HG03064 (cell line): ENCODE results near the gene PVALB.

Source experiments
- ATAC-seq: cut with Tn5 transposase; IDR thresholded peaks from one replicate; pipeline ENCODE4 v1.9.1; 2021; ENCODE audit warnings: low read depth; ENCODE audit not compliant: unreplicated experiment

PVALB gene

DNA sequence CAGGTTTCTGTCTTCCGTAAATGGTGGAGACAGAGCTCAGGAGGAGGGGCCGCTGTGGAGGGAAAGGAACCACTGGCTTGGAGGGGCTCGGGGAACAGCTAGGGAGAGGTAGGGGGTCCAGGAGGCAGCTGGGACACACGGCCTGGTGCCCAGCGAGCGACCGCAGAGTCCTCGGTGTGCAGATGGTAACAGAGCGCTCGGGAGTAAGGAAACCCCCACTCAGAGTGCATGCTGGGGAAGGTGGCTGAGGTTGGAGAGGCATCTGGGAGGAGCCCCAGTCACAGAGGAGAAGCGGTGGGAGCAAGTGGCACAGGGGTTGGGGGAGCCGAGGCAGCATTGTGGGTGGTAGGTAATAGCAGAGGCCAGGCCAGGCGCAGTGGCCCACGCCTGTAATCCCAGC lies 33.2 kb upstream of the PVALB start:
- no peak for ATAC-seq

DNA sequence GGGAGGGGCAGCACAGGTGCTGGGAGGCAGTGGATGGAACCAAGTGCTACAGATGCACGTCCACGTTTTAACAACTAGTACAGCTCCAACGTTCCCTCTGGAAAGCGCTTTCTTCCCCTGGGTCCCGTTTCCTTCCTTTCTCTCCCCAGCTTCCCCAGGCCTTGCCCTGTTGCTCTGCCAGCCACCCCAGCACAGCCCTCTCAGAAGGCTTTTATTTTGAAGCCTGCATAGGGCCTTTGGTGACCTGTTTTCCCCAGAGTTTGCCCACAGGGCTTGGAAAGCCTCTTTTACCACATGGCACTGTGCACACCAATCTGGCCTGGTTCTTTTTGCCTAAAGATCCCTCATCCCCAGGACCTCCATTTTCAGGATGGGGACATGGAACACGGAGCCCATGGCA lies 30.1 kb upstream of the PVALB start:
- no peak for ATAC-seq

DNA sequence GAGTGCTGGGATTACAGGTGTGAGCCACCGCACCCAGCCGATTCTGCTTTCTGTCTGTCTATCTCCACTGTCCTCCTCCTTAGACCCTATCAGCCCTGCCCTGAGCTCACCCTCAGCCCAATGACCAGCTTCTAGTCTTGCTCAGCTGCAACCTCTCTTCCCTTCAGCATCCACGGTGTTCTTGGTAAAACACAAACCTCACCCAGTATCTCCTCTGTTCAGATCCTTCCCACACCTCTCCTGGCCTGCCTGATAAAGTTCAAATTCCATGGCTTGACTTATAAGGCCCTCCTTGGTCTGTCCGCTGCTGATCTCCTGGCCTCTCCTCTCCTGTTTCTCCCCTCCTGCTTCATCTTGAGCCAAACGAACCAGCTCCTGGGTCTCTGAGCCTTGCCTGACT lies 29.4 kb upstream of the PVALB start:
- no peak for ATAC-seq

DNA sequence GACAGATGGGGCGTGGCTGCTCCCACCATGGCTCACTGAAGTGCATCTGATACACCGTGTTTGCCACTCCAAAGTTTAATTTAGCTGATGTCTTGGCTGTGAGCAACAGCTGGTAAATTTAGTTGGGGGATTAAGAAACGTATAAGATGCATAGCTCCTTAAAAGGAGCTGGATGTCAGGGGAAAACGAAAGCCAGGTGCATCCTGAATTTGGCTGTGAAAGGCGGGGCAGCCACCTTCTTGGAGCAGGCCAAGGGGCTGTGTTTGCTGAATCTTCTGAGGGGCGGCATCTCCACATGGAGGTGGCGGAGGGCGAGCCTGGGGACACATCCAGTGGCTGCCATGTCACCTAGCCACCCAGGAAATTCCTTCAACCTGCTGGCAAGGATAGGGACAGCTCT lies 23.3 kb upstream of the PVALB start:
- ATAC-seq: no peak

DNA sequence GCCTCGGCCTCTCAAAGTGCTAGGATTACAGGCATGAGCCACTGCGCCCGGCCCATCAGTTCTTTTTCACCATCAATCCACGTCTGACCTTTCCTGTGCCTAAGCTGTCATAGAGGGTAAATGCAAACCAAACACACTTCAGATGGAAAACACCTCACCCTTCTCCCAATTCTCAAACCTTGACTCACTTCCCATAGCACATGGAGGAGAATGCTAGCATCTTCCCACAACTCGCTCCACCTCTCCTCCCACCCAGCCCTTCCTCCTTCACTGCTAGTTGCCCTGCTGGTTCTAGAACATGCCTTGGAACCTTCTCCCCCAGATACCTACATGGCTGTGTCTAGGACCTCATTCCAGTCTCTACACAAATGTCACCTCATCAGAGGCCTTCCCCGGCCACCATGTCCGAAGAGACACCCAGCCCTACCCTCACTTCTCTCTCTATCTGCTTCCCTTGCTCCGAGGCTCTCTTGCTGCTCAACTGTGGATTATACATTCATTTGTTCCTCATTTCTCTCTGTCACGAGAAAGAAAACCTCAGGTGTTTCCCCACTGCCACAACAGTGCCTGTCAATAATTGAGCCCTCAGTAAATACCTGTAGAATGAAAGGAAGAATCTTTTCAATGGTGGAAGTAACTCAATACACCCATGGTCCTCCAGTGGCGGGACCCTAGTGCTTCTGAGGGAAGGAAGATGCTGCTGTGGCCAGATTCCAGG lies 22.7 kb upstream of the PVALB start:
- no peak for ATAC-seq

DNA sequence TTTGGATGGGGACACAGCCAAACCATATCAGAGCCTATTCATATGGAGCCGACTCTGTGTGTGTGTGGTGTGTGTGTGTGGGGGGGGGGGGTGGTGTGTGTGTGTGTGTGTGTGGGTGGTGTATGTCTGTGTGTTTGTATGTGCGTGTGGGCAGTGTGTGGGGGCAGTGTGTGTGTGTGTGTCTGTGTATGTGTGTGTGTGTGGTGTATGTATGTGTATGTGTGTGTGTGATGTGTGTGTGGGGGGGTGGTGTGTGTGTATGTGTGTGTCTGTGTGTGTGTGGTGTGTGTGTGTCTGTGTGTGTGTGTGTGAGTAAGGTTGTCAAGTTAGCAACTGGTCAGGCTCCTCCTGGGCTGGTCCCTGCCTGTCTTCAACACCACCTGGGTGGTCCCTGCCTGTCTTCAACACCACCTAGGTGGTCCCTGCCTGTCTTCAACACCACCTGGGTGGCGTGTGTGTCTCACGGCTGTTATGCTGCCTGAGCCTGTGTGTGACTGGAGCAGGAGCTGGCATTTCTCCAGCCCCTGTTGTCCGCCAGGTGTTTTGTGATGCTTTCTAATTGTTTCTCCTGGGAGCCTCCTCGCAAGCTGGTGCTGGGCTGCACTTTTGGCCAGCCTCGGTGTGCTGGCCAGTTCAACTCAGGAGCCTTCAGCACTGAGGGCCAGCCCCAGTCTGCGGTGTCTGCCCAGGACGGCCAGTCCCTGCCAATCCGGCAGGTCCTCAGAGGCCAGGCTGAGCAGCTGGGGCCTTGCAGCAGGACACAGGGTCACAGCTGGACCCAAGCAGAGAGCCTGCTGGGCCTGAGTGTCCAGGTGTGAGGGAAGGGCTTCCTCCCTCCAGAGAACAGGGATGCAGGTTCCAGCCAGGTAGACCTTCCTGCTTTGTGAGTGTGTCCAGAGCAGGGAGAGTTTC lies 21.5 kb upstream of the PVALB start:
- ATAC-seq: no peak

DNA sequence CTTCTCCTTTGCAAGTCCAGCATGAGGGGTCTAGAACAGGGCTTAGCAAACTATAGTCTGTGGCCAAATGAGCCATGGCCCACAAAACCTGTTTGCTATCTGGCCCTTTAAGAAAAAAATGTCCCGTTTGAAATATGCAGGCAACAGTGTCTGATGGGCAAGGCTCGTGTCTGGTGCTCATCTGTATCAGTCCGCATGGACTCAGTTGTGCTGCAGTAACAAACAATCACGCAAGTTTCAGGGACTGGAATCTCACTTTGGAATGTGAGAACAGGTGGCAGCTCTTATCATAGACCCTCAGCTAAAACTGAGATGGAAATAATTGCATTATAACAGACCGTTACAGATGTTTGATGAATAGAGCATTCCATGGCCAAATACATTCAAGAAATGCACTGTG lies 19.1 kb upstream of the PVALB start:
- ATAC-seq: no peak

DNA sequence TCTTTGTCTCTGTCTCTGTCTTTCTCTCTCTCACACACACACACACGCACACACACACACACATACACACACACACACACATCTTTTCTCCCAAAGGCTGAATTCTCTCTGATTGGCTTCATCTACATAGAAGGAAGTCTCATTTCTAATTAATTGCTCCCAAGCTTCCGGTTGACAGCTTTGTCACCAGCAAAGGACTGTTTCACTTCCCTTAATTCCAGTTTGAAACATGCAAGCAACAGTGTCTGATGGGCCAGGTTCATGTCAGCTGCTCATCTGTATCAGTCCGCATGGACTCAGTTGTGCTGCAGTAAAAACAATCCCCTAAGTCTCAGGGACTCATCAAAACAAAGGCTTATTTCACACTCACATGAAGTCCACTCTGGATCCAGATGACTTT lies 16.2 kb upstream of the PVALB start:
- no peak for ATAC-seq

DNA sequence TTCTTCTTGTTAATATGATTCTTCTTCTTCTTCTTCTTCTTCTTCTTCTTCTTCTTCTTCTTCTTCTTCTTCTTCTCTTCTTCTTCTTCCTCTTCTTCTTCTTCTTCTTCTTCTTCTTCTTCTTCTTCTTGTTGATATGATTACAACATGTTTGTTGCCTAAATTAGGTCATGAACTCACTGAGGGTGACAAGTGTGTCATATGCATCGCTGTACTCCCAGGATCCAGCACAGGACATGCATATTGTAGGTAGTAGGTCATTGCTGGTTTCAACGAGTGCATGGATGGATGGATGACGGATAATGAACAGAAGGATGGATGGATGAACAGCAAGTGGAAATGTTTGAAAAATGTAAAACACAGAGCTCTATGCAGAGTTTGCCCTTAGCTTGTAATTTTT lies 14.9 kb upstream of the PVALB start:
- ATAC-seq: no peak

DNA sequence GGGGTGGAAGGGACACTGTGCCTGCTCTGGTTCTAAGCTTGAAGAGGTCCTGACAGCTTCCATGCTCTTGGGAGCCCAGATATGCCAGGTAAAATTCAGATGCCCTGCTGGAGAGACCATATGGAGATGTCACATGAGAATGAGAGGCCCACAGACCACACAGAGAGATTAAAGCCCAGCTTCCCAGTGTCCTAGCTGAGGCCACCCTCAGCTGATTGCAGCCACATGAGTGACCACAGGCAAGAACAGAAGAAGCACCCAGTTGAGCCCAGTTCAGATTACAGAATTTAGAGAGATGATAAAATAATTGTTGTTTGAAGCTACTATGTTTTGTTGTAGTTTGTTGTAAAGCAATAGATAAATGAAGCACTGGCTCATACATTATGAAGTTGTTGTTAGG lies 14.4 kb upstream of the PVALB start:
- ATAC-seq: no peak

DNA sequence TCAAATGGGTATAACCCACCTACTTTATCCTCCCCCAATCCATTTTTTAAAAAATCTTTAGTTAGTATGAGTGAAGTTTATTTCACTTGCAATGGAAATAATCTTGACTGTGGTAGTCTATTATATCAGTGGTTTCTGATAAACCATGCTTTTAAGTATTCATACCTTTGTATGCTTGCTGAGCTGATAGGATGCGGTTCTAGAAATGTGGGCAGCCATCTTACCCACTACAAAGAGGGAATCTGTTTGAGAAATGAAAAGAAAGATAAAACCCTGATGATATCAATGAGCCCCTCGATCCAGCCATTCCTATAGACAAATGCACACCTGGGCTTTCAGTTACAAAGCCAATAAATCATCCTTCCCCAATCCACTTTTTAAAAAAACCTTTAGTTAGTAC lies 13.8 kb upstream of the PVALB start:
- ATAC-seq: no peak

DNA sequence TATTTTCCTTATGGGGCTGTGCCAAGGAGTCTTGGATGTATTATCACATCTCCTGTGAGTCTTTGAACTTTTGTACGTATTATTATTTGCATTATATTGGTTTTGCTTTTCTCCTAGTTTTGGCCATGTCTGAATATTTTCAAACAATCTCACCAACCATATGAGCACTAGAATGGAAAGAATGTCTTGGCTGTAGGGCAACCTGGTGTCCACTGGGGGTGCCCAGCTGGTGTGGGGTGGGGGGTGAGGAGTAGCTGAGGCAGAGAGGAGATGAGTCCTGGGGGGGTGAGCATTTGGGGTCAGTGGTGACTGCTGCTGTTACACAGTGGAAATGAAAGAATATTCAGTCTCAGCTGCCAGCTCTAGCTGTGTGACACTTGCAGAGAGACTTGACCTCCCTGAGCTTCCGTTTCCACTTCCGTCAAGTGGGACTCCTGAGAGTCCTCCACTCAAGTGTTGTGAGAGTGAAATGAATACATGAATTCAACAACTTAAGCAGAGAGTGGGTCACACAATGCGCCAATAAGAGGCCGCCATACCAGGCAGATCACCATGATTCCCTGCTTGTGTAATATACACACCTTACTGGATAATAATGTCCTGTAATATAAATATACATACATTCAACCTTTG lies 12.7 kb upstream of the PVALB start:
- ATAC-seq: no peak

DNA sequence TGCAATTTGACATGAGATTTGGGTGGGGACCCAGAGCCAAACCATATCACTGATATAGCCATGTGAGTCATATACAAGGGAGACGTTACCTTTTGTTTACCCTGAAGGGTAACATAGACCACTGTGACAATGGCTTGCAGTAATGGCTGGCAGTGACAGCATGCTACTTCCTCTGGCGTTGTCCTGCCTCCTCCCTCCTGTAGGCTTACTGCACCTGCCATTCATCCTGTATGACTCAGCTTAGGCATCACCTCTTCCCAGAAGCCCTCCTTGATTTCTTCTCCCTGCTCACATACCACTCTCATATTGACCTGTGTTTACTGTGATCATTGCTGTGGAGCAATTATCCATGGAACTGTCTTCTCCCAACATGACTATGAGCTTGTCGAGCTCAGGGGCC lies 12.0 kb upstream of the PVALB start:
- ATAC-seq: no peak

DNA sequence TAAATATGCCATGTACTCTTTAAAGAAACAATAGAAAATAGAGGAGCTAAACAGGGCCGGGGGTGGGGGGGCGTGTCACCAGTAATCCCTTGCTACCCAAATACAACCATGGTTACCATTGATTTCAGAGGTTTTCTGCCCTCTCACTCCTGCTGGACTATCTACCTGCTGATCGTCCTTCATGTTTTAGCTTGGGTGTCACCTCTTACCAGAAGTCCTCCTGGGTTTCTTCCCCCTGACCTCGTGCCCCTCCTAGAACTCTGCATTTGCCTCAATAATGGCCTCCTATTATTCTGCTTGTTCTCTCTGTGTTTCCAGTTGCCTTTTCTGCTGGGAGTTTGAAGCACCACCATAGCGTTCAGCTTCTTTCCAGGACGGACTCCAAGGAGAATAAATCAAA lies 9.4 kb upstream of the PVALB start:
- no peak for ATAC-seq

DNA sequence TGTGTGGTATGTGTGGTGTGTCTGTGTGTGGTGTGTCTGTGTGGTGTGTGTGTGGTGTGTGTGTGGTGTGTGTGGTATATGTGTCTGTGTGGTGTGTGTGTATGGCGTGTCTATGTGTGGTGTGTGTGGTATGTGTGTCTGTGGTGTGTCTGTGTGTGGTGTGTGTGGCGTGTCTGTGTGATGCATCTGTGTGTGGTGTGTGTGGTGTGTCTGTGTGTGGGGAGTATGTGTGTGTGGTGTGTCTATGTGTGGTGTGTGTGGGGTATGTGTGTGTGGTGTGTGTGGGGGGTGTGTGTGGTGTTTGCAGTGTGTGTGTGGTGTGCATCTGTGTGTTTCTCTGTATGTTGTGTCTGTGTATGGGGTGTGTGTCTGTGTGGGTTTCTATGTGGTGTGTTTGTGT lies 7.8 kb upstream of the PVALB start:
- no peak for ATAC-seq

DNA sequence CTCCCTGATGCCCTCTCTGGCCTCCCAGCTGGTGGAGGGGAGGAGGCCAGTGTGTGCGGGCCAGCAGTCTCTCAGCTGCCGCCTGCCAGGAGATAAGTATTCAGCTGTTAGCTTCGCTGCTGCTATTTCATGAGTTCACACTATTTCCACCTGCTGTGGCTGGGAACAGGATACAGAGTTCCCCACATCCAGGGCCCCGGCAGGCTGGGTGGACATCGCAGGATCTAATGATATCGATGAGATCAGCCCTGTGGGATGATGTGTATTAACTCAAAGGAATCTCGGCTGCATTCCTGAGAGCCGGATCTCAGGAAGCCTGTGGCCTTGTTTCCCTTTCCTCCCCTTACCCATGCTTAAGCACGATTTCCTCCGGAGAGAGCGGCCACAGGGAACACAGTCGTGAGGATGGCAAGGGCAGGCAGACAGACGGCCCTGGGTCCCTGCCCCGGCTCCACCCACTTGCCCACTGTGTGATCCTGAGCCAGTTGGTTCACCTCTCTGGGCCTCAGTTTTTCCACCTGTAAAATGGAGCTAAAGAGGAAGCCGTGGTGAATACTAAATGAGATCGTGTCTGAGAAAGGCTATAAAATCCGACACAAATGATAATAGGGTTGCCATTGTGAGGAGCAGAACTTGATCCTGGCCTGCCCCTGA lies 6.5 kb upstream of the PVALB start:
- no peak for ATAC-seq

DNA sequence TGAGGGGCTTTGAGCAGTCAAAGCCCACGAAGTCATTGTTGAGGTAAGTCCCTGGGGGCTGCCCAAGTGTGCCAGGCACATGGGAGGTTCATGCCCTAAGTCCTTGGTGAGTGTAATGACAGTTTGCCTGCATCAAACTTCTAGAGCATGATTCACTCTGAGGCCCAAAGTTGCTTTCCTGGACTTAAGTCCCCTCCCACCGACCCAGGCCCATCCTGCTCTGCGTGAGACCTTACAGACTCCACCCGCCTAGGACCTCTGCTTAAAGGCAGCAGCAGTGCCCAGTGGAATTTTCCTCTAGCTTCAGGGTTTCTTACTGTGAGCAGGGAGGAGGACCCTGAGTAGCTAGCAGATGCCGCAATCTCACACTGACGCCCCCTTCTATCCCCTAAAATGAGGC lies 5.7 kb upstream of the PVALB start:
- ATAC-seq: no peak

DNA sequence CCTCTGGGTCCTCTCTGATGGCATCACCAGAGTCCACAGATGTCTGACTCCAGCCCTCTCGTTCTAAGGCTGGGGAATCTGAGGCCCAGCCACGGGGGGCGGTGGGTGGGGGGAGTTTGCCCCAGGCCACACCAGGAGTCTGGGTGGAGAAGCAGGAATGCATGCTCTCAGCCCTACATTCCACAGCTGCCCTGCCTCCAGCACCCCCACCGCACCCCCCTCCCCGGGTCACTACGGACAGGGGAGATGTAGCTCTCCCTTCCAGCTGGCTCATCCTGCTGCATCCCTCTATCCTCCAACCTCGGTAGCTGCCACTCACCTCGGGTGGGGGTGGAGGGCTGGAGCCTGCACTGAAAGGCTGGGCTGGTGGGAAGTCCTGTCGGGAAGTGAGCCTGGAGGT lies 2.3 kb upstream of the PVALB start:
- no peak for ATAC-seq

DNA sequence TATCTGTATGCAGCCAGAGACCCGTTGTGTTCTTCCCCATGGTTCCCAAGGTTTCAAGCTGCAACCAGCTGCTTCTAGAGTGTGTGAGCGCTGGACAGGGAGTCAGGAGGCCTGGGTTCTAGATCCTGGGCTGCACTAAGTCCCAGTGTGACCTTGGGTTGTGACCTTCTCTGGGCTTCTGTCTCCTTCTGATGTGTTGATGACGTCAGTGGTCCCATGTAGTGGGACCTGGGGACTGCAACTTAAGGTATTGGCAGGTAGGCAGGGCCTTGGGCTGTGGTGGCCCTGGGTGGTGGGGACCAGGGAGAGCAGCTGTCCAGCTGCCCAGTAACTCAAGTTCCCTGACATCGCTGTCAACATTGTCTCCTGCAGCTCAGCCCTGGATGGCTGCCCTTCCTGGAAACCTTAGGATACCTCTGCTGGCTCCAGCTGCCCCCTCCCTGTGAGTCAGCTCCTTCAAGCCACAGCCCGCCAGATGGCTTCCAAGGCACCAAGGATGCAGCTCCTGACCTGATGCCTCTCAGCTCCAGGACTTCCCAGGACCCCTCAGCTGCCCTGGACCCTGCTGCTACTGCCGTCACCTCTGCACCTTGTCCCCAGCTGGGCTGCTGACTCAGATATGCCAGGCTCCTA lies 1.3 kb upstream of the PVALB start:
- no peak for ATAC-seq

DNA sequence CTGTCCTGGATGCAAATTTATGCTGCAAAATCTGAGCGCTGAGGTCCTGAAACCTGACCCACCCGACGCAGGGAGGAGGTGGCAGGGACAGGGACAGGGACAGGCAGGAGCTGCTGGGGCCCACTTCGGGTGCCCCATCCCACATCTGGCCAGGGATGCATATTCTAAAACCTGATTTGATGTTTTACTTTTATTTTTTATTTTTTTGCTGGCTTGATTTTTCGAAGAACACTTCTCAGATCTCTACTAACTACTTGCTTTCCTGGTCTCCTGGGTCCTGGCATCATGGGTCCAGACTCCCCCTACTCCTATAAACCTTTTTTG lies 652 bp upstream of the PVALB start:
- no peak for ATAC-seq

DNA sequence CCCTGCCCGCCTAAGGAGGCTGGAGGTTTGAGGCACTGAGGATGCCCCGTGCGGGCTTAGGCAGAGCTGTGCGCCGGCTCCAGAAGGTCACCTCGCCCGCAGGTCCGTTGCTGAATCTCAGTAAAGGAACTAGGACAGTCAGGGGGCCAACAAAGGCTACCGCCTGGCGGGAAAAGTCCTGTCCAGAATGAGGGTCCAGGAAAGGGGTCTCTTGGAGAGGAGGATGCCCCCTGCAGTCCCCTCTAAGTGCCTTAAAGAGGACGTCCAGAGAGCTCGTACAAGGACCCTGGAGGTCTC lies 548 bp downstream of the PVALB start:
- no peak for ATAC-seq
